ENCODE measurements around the gene CTNND1.

CTNND1 gene

DNA sequence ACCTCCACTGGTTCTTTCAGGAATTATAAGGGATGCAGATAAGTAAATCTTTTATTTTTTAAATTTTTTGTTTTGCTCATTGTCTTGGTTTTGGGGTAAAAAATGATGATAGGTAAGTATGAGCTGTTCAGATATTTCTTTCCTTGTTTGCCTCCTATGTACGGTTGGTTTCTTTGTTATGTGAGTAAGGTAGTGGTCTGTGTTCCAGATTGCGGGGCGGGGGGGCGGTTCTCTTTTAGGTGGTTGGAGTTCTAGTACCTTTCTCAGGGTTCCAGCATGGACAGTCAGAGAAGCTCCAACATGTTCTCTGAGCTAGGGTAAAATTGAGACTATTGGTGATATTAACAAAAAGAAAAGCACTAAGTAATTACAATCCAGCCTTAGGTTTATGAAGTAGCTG, 2.4 kb downstream of the CTNND1 start:
- no peak for DNase-seq

- no peak for DNase-seq
Measured at GRCh38 chr11:57764566-57764965, 3.0 kb downstream of the CTNND1 start.

DNA sequence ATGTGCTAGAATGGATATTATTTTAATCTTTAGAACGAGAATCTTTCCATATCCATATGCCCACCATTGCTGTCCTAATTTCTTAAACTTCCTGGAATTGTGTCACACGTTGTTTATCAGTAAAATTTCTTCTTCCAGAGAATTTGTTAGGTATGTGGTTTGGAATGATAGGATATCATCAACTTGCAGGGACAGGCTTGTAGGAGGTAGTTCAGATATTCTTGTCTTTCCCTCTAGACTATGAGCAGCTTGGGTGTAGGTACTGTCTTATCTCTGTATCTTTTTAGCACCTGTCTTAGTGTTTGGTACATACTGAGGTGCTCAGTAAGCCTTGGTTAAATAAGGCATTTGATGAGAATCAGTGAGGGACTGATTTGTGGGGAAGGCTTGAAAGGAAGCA, 3.4 kb downstream of the CTNND1 start:
- DNase-seq = no peak

DNA sequence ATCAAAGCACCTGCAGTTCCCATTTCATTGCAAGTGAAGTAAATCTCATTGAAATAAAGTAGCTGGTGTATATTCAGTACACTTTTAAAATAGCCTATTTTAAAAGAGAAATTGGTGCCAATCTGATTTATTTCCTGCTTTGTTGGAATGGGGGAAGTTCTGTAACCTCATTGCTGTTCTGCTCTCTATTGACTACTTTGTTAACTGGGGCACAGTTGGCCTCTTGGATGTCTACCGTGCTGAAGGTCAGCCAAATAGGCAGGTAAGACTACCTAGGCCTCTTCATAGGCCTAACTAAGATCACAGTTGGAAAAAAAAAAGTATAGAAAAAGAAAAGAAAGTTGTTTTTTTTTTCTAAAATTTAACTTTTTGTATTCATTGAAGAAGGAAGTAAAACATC, 9.2 kb downstream of the CTNND1 start:
- no peak for DNase-seq

DNA sequence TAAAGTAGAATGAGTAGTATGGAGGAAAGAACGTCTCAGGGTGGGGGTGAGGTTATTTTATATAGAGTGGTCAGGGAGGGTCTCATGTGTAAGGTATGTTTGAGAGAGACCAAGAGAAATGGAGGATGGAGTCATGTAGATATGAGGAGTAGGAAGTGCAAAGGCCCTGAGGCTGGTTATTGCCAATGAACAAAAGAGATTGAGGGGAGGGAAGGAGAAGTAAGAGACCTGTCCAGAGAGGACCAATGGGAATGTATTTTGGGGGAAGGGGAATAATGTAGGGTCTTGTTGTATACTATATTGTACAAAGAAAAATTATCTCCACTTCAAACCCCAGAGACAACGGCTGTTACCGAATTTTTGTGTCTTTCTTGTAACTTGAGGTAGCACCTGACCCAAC, 9.8 kb downstream of the CTNND1 start:
- DNase-seq = no peak

GRCh38 chr11:57772562-57772961, 11.0 kb downstream of the CTNND1 start:
- no peak for DNase-seq

DNA sequence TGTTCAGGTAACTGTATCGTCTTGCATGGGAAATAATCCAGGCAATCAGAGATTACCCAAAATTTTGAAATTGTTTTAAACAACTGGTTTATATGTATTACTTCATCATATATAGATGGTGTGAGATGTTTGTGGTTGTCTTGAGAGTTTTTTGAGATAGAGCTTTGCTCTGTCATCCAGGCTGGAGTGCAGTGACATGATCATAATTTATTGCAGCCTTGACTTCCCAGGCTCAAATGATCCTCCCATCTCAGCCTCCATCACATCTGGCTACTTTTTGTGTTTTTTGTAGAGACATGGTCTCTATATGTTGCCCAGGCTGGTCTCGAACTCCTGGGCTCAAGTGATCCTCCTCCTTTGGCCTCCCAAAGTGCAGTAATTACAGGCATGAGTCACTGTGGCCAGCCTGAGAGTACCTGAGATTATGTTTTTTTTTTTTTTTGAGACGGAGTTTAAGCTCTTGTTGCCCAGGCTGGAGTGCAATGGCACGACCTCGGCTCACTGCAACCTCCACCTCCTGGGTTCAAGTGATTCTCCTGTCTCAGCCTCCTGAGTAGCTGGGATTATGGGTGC, 11.5 kb downstream of the CTNND1 start:
- no peak for DNase-seq

DNA sequence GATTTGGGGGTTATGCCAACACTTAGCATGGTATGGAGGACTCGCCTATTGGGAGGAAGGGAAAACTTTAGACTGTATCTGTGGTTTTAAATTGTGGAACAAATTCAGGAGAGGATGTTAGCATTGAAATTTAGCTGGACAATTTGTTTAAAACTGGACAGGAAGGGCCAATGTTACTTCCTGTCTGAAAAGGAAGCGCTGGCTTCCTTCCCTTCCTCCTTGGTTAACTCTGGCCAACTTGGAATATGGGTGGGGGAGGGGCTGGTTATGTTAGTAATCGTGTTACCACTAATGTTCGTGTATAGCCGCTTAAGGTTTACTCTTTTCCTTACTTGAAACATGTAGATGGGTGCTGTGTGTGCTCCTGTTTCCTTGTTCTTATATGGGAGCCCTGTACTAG, 13.9 kb downstream of the CTNND1 start:
- DNase-seq = no peak

DNA sequence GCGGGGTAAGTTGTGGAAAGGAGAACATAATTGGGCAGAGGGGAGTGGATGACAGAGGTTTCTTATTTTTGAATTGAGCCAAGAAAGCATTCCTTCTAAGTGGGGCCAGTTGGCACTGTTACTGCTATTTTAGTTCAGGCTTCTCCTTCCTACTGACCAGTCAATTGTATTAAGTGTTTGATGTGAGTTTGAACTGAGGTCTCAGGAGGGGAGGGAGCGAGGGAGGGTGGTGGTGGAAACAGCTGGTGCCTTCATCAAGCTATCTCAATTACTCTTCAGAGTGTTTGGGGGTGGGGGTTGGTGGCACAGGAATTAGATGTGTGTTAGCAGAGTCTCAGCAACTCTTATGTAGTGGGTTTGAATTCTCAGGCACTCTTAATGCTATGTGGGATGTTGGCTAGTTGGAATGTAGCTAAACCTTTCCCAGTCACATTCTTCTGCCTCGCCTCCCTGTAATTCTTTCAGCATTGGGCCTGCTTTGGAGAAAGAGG, 14.5 kb downstream of the CTNND1 start:
- DNase-seq = no peak

GRCh38 chr11:57776577-57777210, 15.1 kb downstream of the CTNND1 start:
- no peak for DNase-seq

DNA sequence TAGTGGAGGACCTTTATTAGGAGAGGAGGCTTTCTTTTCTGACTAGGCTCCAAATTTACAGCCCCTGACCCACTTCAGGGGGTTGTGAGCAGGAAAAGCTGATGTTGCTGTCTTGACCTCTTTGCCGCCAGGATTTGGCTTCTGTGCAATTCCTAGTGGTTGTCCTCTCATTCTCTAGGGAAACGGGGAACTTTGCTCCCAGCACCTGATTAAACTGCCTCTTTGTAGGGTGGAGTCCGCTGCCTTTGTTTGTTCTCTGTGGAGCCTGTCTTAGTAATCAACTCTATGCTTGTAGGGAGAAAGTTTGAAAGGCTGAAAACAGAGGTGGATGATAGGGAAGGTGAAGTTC, 16.3 kb downstream of the CTNND1 start:
- no peak for DNase-seq

- no peak for DNase-seq
Measured at GRCh38 chr11:57778318-57779037, 16.9 kb downstream of the CTNND1 start.

GRCh38 chr11:57779276-57779675, 17.7 kb downstream of the CTNND1 start:
- no peak for DNase-seq

DNA sequence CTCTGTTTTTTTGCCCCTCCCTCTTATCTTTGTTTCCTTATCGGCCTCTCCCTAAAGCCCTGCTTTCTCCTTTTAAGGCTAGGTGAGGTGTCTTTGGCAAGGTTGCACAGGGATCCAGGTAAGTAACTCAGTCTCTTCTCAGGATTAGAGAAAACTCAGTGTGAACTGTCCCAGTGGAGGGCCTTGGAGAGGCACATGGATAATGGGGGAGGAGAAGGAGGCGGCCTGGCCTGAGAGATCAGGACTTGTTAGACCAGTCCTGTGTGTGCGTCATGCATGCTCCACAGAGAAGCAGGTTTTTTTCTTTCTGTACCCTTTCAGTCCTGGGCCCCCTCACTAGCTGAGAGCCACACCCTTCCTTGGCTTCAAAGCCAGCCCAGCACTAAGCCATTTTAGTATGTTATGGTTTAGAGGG, 19.9 kb downstream of the CTNND1 start:
- DNase-seq = no peak

- no peak for DNase-seq
Measured at GRCh38 chr11:57785072-57785471, 23.5 kb downstream of the CTNND1 start.

- DNase-seq = no peak
Measured at GRCh38 chr11:57786436-57786835, 24.8 kb downstream of the CTNND1 start.

GRCh38 chr11:57787006-57787604, 25.5 kb downstream of the CTNND1 start:
- no peak for DNase-seq

GRCh38 chr11:57787920-57788702, 26.5 kb downstream of the CTNND1 start:
- DNase-seq = peak in 1 of 2 donors; percentile 3

DNA sequence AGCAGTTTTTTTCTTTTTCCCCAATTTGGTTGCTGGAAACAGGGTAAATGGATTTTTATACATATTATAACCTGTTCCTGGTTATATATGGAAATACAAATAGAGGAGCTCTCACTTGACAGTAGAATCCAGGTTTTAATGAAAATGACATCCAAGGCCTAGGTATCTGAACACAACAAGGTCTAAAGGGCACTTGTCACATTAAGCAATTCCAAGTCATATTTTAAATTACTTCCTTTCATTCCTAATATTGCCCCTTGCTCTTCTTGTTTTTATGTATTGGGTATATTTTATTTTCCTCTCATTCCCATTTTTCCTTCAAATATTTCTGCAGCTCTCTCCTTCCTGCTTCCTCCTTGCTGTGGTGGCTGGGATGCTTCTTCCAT, 27.1 kb downstream of the CTNND1 start:
- DNase-seq = no peak

GRCh38 chr11:57791321-57792059, 29.9 kb downstream of the CTNND1 start:
- no peak for DNase-seq

DNA sequence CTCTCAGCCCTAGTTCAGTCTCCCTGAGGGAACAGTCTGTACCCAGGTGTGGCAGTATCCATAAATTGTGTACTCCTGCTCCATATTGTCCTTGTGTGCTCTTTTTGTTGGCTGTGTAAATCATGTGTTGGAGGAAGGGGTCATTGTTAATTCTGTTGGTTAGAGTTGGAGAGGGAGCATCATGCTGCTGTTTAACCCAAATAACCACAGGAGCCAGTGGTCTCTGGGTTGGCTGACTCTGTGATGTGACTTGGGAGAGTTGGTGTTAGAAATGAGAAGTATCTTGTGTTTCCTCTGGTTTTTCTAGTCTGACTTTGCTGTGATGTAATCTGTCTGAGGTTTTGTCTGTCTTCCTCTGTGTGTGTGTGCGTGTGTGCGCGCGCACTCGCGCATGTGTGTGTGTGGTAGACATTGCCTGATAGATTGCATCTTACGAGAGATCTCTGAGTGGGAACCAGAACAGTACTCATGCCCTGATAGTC, 30.5 kb downstream of the CTNND1 start:
- peak; percentile 90 to 94 for DNase-seq

- peak in 1 of 2 donors; percentile 11 for DNase-seq
Measured at GRCh38 chr11:57792870-57793269, 31.3 kb downstream of the CTNND1 start.
